ENCODE measurements around the gene FMNL2. TPM values are rescaled to one million over a fixed set of nuclear protein-coding genes. Genes with fewer than 3 reads are reported as not detected.

Gene FMNL2
- total RNA-seq, 2 donors from 2014 or later: 1.1 to 2.7 TPM

DNA sequence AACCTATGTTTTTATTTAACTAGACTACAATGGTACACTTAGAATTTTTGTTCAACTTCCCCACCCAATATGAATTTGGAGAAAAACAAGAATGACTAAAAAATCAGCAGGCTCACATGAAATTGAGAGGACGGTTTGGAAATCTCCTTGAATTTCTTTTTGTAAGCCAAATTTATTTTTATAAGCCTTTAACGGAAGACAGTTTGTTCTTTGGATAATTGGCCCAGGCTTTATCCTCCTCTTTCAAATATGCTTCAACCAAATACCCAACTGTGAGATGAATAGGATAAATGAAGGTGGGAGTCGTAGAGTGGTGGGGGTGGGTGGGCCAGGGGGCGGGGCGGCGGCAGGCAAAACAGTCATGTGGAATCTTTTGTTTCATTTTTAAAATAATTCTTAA is 60.6 kb downstream of the FMNL2 start:
- no peak for ATAC-seq (replicated peaks)
- Mint-ChIP-seq H3K4me1 (peaks cover 4% of the 10 kb centered on the region), H3K36me3 (ENCODE audit: low read depth) (no peaks in the 10 kb centered on the region), H3K9me3 (peaks cover 4% of the 10 kb centered on the region), H3K4me3 (no peak overlapping the region), H3K27ac (no peak overlapping the region), H3K27me3 (peaks cover 28% of the 10 kb centered on the region)

DNA sequence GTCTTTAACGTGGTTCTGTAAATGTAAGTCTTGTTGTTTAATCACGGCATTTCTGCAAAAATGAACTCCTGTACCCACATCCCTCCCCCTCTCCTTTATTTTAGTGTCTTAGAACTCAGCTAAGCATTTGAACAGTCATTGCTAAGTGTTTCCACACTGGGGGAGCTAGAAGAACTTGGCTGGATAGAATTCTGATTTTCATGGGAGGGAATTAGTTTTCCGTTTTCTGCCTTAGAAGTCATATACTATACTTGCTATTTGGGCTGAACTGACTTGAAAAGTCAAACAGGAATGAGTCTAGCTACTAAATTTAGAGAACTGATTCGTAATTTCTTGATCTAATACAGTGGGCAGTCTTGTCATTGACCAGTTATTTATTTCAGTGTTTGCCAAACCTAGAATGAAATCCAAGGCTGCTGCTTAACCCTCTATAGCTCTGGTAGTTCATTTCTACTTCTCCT is 61.1 kb downstream of the FMNL2 start:
- Mint-ChIP-seq H3K27me3 (peaks cover 30% of the 10 kb centered on the region), H3K4me3 (no peak overlapping the region), H3K4me1 (peaks cover 4% of the 10 kb centered on the region), H3K27ac (no peak overlapping the region), H3K36me3 (ENCODE audit: low read depth) (no peaks in the 10 kb centered on the region), H3K9me3 (peaks cover 4% of the 10 kb centered on the region)
- ATAC-seq (replicated peaks): no peak

DNA sequence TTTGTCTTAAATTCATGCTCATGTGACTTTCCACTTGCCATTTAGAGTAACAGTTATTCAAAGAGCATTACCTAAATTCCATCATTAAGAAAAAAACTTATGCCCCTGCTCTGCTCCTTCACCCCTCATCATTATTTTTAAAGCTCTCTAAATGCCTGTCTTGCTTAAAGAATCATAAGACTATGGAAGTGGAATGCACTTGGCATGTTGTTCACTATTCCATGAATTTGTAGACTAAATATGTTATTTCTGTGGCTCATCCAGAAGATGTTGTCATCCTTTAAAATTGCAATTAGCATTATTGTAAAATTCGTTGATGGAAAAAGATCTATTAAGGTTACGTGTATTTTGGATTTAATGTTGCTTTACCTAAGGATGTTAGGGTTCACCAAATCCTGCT is 61.8 kb downstream of the FMNL2 start:
- no peak overlapping the region for H3K27ac Mint-ChIP-seq
- no peaks in the 10 kb centered on the region for H3K36me3 Mint-ChIP-seq (ENCODE audit: low read depth)
- ATAC-seq (replicated peaks): no peak
- H3K27me3 Mint-ChIP-seq: peaks cover 27% of the 10 kb centered on the region
- H3K4me1 Mint-ChIP-seq: peaks cover 4% of the 10 kb centered on the region
- H3K9me3 Mint-ChIP-seq: peaks cover 4% of the 10 kb centered on the region
- H3K4me3 Mint-ChIP-seq: no peak overlapping the region

DNA sequence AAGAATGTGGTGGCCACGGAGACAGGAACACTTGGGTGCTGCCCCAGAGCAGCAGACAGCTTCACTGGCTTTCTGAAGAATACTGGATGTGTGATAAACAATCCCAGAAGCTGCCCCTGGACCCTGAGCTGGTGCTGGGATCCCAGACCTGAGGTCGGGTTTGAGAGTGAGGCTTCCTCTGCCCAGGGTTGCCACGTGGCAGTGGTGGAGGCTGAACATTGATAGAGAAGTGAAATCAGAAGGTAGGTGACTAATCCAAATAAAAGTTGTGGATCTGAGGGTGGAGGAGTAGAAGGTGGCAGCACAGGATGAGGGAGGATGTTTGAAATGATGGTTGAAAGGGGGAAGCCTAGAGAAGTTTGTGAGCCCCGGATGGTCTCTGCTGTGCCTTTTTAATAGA is 64.0 kb downstream of the FMNL2 start:
- peak; percentile 10 for ATAC-seq (replicated peaks)
- H3K4me1 Mint-ChIP-seq: peaks cover 9% of the 10 kb centered on the region

DNA sequence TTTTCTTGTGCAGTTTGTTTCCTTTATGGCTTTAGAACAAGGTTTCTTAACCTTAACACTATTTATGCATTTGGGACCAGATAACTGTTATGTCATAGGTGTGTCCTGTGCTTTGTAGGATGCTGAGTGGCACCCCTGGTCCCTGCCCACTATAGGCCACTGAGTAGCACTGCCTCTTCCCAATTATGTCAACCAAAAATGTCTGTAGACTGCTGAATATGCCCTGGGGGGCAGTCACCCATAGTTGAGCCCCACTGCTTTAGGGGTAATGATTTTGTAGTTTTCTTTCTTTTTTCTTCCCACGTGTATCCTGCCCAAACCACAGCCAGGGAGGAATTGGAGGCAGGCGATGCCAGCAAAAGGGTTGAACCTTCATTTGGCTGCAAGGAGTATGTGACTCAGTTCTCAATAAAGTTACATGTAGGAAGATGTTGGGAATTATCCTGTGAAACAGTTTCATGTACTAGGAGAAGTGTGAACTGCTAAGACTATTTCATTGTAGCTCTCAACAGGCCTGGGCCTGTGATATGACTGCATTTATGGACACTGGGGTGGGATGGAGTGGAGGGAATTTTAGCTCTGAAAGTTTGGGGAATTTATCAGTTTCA is 65.7 kb downstream of the FMNL2 start:
- H3K27ac Mint-ChIP-seq: no peak overlapping the region
- H3K27me3 Mint-ChIP-seq: peaks cover 23% of the 10 kb centered on the region
- no peaks in the 10 kb centered on the region for H3K9me3 Mint-ChIP-seq
- H3K36me3 Mint-ChIP-seq (ENCODE audit: low read depth): no peaks in the 10 kb centered on the region
- ATAC-seq (replicated peaks): no peak
- H3K4me1 Mint-ChIP-seq: peaks cover 9% of the 10 kb centered on the region
- no peak overlapping the region for H3K4me3 Mint-ChIP-seq

More for the DNA sequence above, 64.0 kb downstream of the FMNL2 start:
- H3K36me3 Mint-ChIP-seq (ENCODE audit: low read depth): no peaks in the 10 kb centered on the region
- H3K4me3 Mint-ChIP-seq: no peak overlapping the region
- no peaks in the 10 kb centered on the region for H3K9me3 Mint-ChIP-seq
- no peak overlapping the region for H3K27ac Mint-ChIP-seq
- H3K27me3 Mint-ChIP-seq: peaks cover 23% of the 10 kb centered on the region

- Mint-ChIP-seq H3K9me3 (no peaks in the 10 kb centered on the region), H3K4me3 (peak overlapping the region; percentile 3), H3K27ac (peak overlapping the region; percentile 29), H3K27me3 (peaks cover 20% of the 10 kb centered on the region), H3K36me3 (ENCODE audit: low read depth) (no peaks in the 10 kb centered on the region), H3K4me1 (peaks cover 15% of the 10 kb centered on the region)
- ATAC-seq (replicated peaks): peak; percentile 68
Measured at GRCh38 chr2:152402780-152403759, 68.1 kb downstream of the FMNL2 start.

DNA sequence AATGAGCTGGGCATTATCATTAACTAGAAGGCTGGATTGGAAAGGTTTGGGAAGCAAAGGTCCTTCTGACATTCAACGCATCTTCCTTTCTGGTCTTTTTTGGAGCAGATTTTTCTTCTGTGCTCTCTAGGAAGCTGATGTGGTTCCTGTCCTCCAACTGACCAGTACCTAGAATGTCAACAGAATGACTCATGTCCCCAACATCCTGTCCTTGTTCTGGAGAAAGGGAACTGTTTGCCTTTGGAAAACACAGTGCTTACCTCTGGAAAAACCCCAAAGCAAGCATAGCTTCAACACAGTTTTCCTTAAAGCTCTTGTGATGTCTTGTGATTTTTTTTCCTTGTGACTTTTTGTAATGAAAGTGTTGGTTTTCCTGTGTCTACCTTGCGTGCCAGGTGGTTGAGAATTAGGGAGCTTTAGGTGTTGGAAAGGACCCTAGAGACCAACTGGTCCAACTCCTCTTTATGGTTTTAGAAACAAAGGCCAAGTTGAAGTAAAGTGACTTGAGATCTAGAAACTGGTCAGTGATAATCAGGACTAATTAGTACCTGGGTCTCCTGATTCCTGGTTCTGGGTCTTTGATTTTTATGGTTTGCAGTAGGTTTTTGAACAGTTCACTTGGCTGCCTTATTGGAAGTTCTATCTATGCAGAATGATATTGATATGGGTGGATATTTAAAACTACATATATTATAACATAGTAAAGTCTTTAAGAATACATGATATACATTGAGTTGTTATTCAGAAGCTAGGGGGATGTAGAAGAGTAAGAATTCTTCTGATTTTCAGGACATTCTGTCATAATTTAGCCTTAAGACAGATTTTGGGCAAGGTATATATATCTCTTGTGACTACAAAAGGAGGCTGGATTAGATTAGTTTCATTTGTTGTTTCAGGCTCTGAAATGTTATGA is 70.5 kb downstream of the FMNL2 start:
- no peak for ATAC-seq (replicated peaks)
- no peak overlapping the region for H3K4me3 Mint-ChIP-seq
- no peak overlapping the region for H3K27ac Mint-ChIP-seq
- H3K9me3 Mint-ChIP-seq: no peaks in the 10 kb centered on the region
- no peaks in the 10 kb centered on the region for H3K36me3 Mint-ChIP-seq (ENCODE audit: low read depth)
- H3K4me1 Mint-ChIP-seq: peaks cover 10% of the 10 kb centered on the region
- H3K27me3 Mint-ChIP-seq: peaks cover 14% of the 10 kb centered on the region

- peak; percentile 44 for ATAC-seq (replicated peaks)
Measured at GRCh38 chr2:152406119-152406835, 71.3 kb downstream of the FMNL2 start.

DNA sequence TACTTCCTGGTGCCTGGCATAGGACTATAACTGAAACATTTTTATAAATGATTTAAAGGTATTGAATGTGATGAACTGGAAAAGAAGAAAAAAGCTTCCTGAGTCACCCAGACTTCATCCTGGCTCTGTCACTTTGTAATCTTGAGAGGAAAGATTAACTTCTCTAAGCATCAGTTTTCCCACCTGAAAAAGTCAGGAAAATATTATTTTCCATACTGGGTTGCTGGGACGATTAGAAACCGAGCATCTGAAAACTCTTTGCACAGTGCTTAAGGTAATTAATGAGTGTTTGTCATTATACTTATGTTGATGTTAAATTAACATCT is 71.8 kb downstream of the FMNL2 start:
- no peak for ATAC-seq (replicated peaks)
- peak overlapping the region; percentile 29 for H3K4me3 Mint-ChIP-seq
- H3K27me3 Mint-ChIP-seq: peaks cover 11% of the 10 kb centered on the region
- H3K27ac Mint-ChIP-seq: no peak overlapping the region
- no peaks in the 10 kb centered on the region for H3K9me3 Mint-ChIP-seq
- H3K4me1 Mint-ChIP-seq: peaks cover 10% of the 10 kb centered on the region
- no peaks in the 10 kb centered on the region for H3K36me3 Mint-ChIP-seq (ENCODE audit: low read depth)

More at GRCh38 chr2:152406119-152406835, 71.3 kb downstream of the FMNL2 start:
- peaks cover 11% of the 10 kb centered on the region for H3K27me3 Mint-ChIP-seq
- no peak overlapping the region for H3K27ac Mint-ChIP-seq
- H3K36me3 Mint-ChIP-seq (ENCODE audit: low read depth): no peaks in the 10 kb centered on the region
- H3K4me1 Mint-ChIP-seq: peaks cover 10% of the 10 kb centered on the region
- no peaks in the 10 kb centered on the region for H3K9me3 Mint-ChIP-seq
- no peak overlapping the region for H3K4me3 Mint-ChIP-seq

- Mint-ChIP-seq H3K9me3 (no peaks in the 10 kb centered on the region), H3K27ac (no peak overlapping the region), H3K4me1 (peaks cover 10% of the 10 kb centered on the region), H3K36me3 (ENCODE audit: low read depth) (no peaks in the 10 kb centered on the region), H3K27me3 (peaks cover 11% of the 10 kb centered on the region), H3K4me3 (peak overlapping the region; percentile 29)
- ATAC-seq (replicated peaks): peak; percentile 49
Measured at GRCh38 chr2:152407204-152407721, 72.3 kb downstream of the FMNL2 start.

DNA sequence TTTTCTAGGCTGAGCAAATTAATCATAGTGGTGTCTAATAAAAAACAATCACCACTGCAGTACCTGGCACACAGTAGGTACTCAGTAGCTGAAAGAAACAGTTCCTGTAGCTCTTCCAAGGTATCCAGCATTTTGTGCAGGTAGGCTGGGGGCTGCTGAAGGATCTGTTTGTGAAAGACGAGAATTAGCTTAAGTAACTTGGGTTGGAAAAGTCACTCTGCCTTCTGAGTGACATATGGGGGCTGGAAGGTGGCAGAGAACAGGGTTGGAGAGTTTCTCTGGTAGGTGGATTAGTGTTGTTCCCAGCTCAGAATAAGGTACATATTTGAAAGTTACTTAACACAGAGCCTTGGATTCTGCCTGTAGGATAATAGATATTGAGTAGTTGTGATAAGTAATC is 72.8 kb downstream of the FMNL2 start:
- no peaks in the 10 kb centered on the region for H3K36me3 Mint-ChIP-seq (ENCODE audit: low read depth)
- H3K27me3 Mint-ChIP-seq: peaks cover 11% of the 10 kb centered on the region
- H3K4me1 Mint-ChIP-seq: peaks cover 10% of the 10 kb centered on the region
- no peak for ATAC-seq (replicated peaks)
- H3K27ac Mint-ChIP-seq: no peak overlapping the region
- H3K9me3 Mint-ChIP-seq: no peaks in the 10 kb centered on the region
- peak overlapping the region; percentile 29 for H3K4me3 Mint-ChIP-seq

DNA sequence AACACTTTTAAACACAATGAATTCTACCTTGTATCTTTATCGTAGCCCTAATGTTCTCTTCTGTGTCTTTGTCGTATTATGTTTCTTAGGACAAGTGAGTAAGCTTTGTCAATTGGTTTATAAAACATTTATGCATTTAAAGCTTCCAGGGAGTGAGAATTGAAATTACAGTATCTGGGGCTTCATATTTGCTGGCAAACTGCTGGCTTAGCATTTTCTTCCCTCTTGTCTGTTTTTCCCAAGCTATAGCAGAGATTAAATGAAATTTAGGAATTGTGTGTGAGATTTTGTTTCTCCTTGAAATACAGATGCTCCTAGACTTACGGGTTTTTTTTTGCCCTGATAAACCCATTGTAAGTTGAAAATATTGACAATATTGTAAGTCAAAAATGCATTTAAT is 73.3 kb downstream of the FMNL2 start:
- ATAC-seq (replicated peaks): no peak
- Mint-ChIP-seq H3K36me3 (ENCODE audit: low read depth) (no peaks in the 10 kb centered on the region), H3K27ac (no peak overlapping the region), H3K9me3 (no peaks in the 10 kb centered on the region), H3K4me1 (peaks cover 6% of the 10 kb centered on the region), H3K4me3 (no peak overlapping the region), H3K27me3 (peaks cover 11% of the 10 kb centered on the region)

GRCh38 chr2:152409386-152410164 is 74.6 kb downstream of the FMNL2 start:
- peaks cover 6% of the 10 kb centered on the region for H3K4me1 Mint-ChIP-seq
- no peaks in the 10 kb centered on the region for H3K36me3 Mint-ChIP-seq (ENCODE audit: low read depth)
- H3K27ac Mint-ChIP-seq: no peak overlapping the region
- H3K9me3 Mint-ChIP-seq: no peaks in the 10 kb centered on the region
- no peak for ATAC-seq (replicated peaks)
- H3K27me3 Mint-ChIP-seq: peaks cover 17% of the 10 kb centered on the region
- H3K4me3 Mint-ChIP-seq: no peak overlapping the region
